Tibial nerve (tissue), 4 donors: ENCODE measurements around the gene MAP1LC3B2. TPM values are rescaled to one million over a fixed set of nuclear protein-coding genes. Genes with fewer than 3 reads are reported as not detected.
A peak's percentile ranks its signal among the peaks of the same experiment; 100 is the strongest.

Experiments used
- DNase-seq, 2 donors: peaks; one replicate each; pipeline ENCODE4 v3.0.0-alpha.2; 2019; ENCODE audit warnings: low spot score in 2 of 2
- H3K27ac ChIP-seq, 4 donors: fragments of 200-600 bp; sonication (generic) in 3 of 4; one replicate each; pipeline ENCODE4 v1.5.1; 2017 to 2019; ENCODE audit warnings: mild to moderate bottlenecking in 1 of 4
- H3K27me3 ChIP-seq, 2 donors: fragments of 200-600 bp; sonication (generic) in 1 of 2; one replicate each; pipeline versions ENCODE4 v1.5.1 to v1.6.0; 2017 to 2019
- H3K36me3 ChIP-seq, 3 donors: fragments of 200-600 bp; sonication (generic); one replicate each; pipeline ENCODE4 v1.5.1; 2018 to 2019
- H3K4me1 ChIP-seq, 4 donors: fragments of 200-600 bp; sonication (generic) in 3 of 4; one replicate each; pipeline ENCODE4 v1.5.1; 2017 to 2019
- H3K4me3 ChIP-seq, 4 donors: fragments of 200-600 bp; sonication (generic) in 3 of 4; one replicate each; pipeline ENCODE4 v1.5.1; 2017 to 2019; ENCODE audit warnings: mild to moderate bottlenecking in 1 of 4, moderate library complexity in 1 of 4
- H3K9me3 ChIP-seq, 4 donors: fragments of 200-600 bp; sonication (generic) in 3 of 4; one replicate each; pipeline ENCODE4 v1.5.1; 2017 to 2019
- CTCF ChIP-seq, 5 experiments: fragments of 200-600 bp in 3 of 5; fragments of 450-650 bp in 2 of 5; sonication (generic) in 3 of 5; IDR thresholded peaks; one replicate each; pipeline ENCODE4 v1.5.1; 2016 to 2019; ENCODE audit warnings: antibody characterized with exemption in 5 of 5, mild to moderate bottlenecking in 3 of 5, moderate library complexity in 2 of 5
- EP300 ChIP-seq, 2 donors: sonication (generic); formaldehyde crosslinking; IDR thresholded peaks; one replicate each; pipeline ENCODE4 v1.6.1; 2017; ENCODE audit warnings: antibody characterized with exemption in 2 of 2, mild to moderate bottlenecking in 1 of 2
- POLR2A ChIP-seq, 2 donors: fragments of 450-650 bp; IDR thresholded peaks; one replicate each; pipeline ENCODE4 v1.6.1; 2017; ENCODE audit warnings: antibody characterized with exemption in 2 of 2, mild to moderate bottlenecking in 2 of 2, moderate library complexity in 2 of 2
- WGBS, 2 donors: methylation state at CpG; one replicate each; pipeline ENCODE4 v1.1.5; 2018; 5-methylcytosine and 5-hydroxymethylcytosine counted together
- total RNA-seq, 4 donors: library from RNA; depleted of rRNA; stranded (reverse); fragments of >200 nt; gene quantifications; one replicate each; pipeline ENCODE4 v1.1.0, GENCODE V29; 2016

The MAP1LC3B2 gene
- total RNA-seq, 4 donors from 2014 or later: 0.98 to 1.7 TPM; not detected in 2

GRCh38 chr12:116594325-116595038, 35.3 kb downstream of the MAP1LC3B2 start:
- no peaks in the 10 kb centered on the region for H3K9me3 ChIP-seq
- no peaks in the 10 kb centered on the region for H3K36me3 ChIP-seq
- H3K4me3 ChIP-seq: no peak overlapping the region
- no peak for TF ChIP-seq CTCF (IDR thresholded peaks at IDR 0.05)
- TF ChIP-seq EP300 (IDR thresholded peaks at IDR 0.05): peak in 1 of 2 donors; percentile 63
- no peak for TF ChIP-seq POLR2A (IDR thresholded peaks at IDR 0.05)
- no peak for DNase-seq
- H3K27ac ChIP-seq: peak overlapping the region in 1 of 4 donors; percentile 48
- peaks cover 0 to 49% (median 27%) of the 10 kb centered on the region in 4 donors for H3K4me1 ChIP-seq
- WGBS, 2 donors: 79 to 81% methylated on average over 12 of the region's 12 CpGs
- H3K27me3 ChIP-seq: no peaks in the 10 kb centered on the region

GRCh38 chr12:116595186-116595585, 36.0 kb downstream of the MAP1LC3B2 start:
- Histone ChIP-seq H3K27me3 (no peaks in the 10 kb centered on the region), H3K27ac (peak overlapping the region in 1 of 4 donors; percentile 48), H3K9me3 (no peaks in the 10 kb centered on the region), H3K4me3 (no peak overlapping the region), H3K36me3 (no peaks in the 10 kb centered on the region), H3K4me1 (peaks cover 0 to 57% (median 28%) of the 10 kb centered on the region in 4 donors)
- TF ChIP-seq POLR2A (IDR thresholded peaks at IDR 0.05) (no peak), EP300 (IDR thresholded peaks at IDR 0.05) (peak in 1 of 2 donors; percentile 65)
- WGBS, 2 donors: 0% methylated on average over 1 of the region's 1 CpG
- DNase-seq: peak in 1 of 2 donors; percentile 63

GRCh38 chr12:116595672-116596071, 36.5 kb downstream of the MAP1LC3B2 start:
- Histone ChIP-seq H3K27ac (no peak overlapping the region), H3K4me1 (peaks cover 0 to 58% (median 28%) of the 10 kb centered on the region in 4 donors), H3K9me3 (no peaks in the 10 kb centered on the region), H3K36me3 (no peaks in the 10 kb centered on the region), H3K27me3 (no peaks in the 10 kb centered on the region), H3K4me3 (no peak overlapping the region)
- DNase-seq: no peak
- TF ChIP-seq EP300 (IDR thresholded peaks at IDR 0.05) (no peak), CTCF (IDR thresholded peaks at IDR 0.05) (no peak), POLR2A (IDR thresholded peaks at IDR 0.05) (no peak)

GRCh38 chr12:116597886-116598285, 38.7 kb downstream of the MAP1LC3B2 start:
- no peaks in the 10 kb centered on the region for H3K36me3 ChIP-seq
- peaks cover 0 to 44% (median 17%) of the 10 kb centered on the region in 4 donors for H3K4me1 ChIP-seq
- H3K4me3 ChIP-seq: no peak overlapping the region
- DNase-seq: no peak
- TF ChIP-seq EP300 (IDR thresholded peaks at IDR 0.05) (no peak), CTCF (IDR thresholded peaks at IDR 0.05) (no peak), POLR2A (IDR thresholded peaks at IDR 0.05) (no peak)
- WGBS, 2 donors: 57 to 91% methylated on average over 1 of the region's 1 CpG
- H3K9me3 ChIP-seq: no peaks in the 10 kb centered on the region
- H3K27me3 ChIP-seq: no peaks in the 10 kb centered on the region
- H3K27ac ChIP-seq: peak overlapping the region in 1 of 4 donors; percentile 90

GRCh38 chr12:116598311-116599284, 39.4 kb downstream of the MAP1LC3B2 start:
- no peak for DNase-seq
- Histone ChIP-seq H3K36me3 (no peaks in the 10 kb centered on the region), H3K9me3 (no peaks in the 10 kb centered on the region), H3K4me3 (peak overlapping the region in 3 of 4 donors; percentile 6 to 46 (median 31)), H3K27ac (peak overlapping the region; percentile 30 to 90 (median 74)), H3K27me3 (no peaks in the 10 kb centered on the region), H3K4me1 (peaks cover 0 to 45% (median 15%) of the 10 kb centered on the region in 4 donors)
- 68% methylated on average over 22 of the region's 22 CpGs for WGBS, 2 donors
- TF ChIP-seq CTCF (IDR thresholded peaks at IDR 0.05) (no peak), EP300 (IDR thresholded peaks at IDR 0.05) (no peak), POLR2A (IDR thresholded peaks at IDR 0.05) (no peak)
